Cerebellar nuclear complex (tissue), 1 donor: ENCODE data around the gene DSP.

Experiments
- DNase-seq, 2 experiments: peaks; one replicate each; lab custom pipeline; 2025; lab: John Stamatoyannopoulos, UW

DSP gene, protein sequence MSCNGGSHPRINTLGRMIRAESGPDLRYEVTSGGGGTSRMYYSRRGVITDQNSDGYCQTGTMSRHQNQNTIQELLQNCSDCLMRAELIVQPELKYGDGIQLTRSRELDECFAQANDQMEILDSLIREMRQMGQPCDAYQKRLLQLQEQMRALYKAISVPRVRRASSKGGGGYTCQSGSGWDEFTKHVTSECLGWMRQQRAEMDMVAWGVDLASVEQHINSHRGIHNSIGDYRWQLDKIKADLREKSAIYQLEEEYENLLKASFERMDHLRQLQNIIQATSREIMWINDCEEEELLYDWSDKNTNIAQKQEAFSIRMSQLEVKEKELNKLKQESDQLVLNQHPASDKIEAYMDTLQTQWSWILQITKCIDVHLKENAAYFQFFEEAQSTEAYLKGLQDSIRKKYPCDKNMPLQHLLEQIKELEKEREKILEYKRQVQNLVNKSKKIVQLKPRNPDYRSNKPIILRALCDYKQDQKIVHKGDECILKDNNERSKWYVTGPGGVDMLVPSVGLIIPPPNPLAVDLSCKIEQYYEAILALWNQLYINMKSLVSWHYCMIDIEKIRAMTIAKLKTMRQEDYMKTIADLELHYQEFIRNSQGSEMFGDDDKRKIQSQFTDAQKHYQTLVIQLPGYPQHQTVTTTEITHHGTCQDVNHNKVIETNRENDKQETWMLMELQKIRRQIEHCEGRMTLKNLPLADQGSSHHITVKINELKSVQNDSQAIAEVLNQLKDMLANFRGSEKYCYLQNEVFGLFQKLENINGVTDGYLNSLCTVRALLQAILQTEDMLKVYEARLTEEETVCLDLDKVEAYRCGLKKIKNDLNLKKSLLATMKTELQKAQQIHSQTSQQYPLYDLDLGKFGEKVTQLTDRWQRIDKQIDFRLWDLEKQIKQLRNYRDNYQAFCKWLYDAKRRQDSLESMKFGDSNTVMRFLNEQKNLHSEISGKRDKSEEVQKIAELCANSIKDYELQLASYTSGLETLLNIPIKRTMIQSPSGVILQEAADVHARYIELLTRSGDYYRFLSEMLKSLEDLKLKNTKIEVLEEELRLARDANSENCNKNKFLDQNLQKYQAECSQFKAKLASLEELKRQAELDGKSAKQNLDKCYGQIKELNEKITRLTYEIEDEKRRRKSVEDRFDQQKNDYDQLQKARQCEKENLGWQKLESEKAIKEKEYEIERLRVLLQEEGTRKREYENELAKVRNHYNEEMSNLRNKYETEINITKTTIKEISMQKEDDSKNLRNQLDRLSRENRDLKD (N-terminal part only)

DNA sequence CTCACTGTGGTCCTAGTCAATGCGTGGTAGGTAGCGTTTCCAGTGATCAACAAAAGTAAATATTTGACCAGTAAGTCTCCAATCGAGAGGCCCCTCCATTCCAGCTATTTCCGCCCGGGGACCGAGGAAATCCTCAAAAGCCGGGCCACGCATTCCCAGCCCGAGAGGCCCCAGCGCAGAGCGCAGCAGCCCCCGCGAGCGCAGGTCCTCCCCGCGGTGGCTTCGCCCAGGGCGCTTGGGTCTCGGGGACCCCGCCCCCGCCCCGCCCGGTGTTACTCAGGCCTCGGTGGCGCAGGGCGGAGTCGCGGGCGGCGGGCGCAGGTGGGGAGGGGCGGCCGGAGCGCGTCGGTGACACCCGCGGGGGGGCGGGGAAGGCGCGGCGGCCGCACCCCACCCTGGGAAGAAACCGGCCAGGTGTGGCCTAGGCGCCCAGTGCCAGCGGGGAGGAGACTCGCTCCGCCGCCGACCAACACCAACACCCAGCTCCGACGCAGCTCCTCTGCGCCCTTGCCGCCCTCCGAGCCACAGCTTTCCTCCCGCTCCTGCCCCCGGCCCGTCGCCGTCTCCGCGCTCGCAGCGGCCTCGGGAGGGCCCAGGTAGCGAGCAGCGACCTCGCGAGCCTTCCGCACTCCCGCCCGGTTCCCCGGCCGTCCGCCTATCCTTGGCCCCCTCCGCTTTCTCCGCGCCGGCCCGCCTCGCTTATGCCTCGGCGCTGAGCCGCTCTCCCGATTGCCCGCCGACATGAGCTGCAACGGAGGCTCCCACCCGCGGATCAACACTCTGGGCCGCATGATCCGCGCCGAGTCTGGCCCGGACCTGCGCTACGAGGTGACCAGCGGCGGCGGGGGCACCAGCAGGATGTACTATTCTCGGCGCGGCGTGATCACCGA lies at the start of gene DSP:
DSP (plus strand) TSS at position 497 of the 890 bp plus-strand sequence; CDS start at position 742, 245 bp downstream.
- no peak for DNase-seq

DNA sequence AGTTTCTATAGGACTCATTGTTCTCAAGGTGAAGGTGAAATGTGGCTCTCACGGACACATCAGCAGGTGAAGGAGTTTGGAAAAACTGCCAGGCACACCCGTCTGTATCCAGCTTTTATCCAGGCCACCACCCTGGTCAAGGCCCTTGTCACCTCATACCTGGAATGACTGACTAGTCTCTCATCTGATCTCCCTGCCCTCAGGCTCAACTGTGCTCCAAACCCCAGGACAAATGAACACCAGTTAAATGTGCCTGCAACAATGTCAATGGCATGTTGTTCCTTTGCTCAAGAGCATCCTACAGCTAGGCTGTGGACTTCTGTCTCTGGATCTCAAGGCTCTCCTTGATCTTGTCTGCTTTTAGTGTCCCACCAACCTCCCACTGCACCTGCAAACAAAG lies 47.6 kb upstream of the DSP start:
- DNase-seq: no peak

DNA sequence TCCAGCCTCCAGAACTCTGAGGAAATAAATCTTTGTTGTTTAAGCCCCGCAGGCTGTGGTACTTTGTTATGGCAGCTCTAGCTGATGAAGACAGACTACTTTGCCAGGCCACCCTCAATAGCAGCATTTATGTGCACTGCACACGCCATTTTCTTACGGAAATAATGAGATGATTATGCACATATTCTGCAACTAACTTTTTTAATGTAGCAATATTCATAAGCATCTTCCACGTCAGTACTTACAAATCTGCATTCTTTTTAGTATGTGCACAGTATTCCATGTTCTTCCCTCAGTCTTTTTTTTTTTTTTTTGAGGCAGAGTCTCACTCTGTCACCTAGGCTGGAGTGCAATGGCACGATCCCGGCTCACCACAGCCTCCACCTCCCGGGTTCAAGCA lies 46.8 kb upstream of the DSP start:
- DNase-seq: no peak

DNA sequence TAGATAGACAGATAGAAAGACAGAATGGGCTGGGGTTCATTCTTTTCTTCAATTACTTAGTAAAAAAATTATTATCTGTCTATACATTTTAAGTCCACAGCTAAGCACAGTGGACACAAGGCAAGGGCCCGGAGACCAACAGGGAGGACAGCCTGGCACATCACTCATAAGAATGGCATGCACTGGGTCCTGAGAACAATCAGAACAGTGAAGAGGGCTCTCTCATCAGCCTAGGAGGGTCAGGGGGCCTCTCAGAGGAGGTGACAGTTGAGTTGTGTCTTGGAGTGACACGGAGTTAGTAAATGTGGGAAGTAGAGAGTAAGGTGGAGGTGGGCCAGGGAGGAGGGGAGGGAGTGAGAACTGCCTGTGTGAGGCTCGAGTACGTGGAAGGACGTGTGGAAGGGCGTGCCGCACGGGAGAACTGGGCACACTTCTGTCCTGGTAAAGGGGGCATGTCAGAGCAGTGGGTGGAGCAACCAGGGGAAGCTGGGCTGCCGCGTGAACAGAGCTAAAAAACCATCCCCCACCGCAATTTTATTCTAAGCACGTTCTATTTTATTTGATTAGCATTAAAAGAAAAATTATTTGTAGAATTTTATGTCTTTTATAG lies 45.1 kb upstream of the DSP start:
- no peak for DNase-seq

DNA sequence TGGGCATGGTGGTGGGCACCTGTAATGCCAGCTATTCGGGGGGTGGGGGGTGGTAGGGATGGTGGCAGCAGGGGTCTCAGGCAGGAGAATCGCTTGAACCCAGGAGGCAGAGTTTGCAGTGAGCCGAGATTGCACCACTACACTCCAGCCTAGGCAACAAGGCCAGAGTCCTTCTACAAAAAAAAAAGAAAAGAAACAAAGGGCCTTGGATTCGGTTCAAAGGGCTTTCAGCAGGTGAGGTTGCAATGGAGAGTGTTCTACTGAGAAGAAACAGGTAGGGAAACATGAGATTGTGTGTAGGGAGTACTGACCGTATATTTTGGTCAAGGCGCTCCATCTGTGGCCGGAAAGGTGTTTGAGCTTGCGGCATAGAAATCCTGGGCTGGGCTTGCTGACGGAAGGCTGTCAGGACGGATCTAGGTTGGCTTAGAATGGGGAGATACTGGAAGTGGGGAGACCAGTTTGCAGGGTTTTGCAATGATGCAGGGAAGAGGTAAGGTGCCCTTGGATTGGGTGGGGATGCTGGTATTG lies 40.7 kb upstream of the DSP start:
- DNase-seq: no peak

DNA sequence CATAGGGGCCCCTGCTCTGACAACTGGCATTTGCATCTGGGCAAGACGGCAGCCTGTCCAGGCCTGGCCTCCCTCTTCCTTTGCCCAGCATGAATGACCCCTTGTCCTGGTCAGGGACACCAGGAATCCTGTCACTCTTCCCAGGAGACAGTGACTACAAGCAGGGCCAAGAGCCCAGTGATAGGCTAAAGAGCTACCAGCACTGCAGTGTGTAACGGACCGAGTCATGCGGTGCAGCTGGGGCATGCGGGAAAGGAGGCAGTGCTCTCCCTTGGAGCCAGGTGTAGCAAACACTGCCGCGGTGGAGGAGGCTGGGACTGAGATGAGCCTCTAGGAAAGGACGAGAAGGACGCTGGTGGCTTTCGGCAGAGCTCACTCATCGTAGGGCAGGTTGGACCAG lies 38.7 kb upstream of the DSP start:
- DNase-seq: no peak

DNA sequence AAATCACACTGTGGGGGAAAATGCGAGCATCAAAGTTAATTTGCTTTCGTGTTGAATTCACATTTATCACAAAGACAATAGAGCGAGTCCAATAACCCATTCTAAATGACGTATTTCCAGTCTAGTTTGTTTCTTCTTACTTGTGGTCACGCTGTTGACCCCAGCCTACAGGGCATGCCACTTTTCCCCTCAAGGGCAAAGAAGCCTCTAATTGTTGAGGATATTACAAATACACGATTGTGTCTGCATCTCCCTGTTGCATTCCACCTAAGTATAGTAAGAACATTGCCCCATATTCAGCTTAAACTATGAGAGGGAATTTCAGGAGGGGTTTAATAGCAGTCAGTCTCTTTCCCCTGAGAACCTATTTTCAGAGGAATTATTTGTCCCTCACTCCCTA lies 37.4 kb upstream of the DSP start:
- DNase-seq: no peak

DNA sequence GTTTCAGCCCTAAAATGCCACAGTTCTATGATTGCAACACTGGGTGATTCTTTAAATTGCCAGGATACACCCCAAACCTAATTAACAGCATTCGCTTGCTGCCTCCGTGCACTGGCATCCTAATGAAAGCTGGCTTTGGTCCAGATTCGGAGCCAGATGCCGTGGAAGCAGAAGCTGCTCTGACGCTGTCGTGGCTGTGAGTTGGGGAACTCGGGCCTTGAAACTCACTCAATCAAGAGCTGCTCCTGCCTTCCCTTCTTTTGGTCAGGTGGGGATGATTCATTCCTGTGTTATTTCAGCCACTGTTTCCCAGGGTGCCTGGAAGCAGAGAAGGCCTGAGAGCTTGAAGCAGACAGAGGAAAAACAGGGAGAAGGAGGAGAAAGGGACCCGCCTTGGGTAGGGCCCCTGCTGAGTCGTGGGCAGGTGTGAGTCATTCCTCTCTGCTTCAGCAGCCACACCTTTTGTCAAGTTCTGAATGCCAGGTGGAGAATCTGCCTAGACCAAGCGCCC lies 36.2 kb upstream of the DSP start:
- DNase-seq: no peak

DNA sequence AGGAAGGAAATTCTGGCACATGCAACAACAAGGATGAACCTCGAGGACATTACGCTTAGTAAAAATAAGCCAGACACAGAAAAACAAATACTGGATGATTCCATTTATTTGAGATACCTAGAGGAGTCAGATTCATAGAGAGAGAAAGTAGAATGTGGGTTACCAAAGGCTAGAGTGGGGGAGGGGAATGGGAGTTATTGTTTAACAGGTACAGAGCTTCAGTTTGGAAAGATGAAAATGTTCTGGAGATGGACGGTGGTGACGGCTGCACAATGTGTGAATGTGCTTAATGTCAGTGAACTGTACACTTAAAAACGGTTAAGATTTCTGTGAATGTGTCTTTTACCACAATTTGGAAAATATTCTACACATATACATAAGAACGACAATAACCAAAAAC lies 33.9 kb upstream of the DSP start:
- no peak for DNase-seq

DNA sequence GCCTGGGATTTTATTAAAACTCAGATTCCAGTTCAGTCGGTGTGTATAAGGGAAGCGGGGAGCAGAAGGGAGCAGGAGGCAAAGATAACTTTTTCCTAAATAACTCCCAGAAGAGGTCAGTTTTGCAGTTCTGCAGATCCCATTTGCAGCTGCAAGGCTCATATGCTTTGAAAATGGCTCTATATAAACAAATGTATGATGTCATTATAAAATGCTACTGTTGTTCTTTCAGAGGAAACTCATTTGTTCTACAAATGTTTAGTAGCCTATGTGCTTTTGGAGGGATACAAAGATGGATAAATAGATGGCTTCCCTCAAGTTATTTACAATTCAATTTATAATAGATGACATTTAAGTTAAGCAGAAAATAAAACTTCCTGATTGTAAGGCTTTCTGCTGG lies 29.2 kb upstream of the DSP start:
- no peak for DNase-seq

DNA sequence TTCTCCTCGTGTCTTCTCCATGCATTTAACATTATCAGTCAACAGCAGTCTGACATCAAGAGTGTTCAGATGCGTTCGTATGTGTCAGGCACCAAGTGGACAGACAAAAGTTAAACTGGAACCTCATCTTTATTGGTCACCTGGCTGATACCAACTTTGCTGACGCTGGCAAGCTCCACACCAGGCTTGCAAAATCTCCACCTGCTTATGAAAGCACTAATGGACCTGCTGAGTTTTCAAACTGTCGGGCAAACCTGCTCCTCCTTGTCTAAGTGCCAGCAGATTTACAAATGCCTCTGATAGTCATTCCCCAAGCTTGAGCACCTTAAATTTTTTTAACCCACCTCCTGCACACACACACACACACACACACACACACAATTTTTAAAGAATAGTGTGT lies 27.9 kb upstream of the DSP start:
- DNase-seq: no peak

DNA sequence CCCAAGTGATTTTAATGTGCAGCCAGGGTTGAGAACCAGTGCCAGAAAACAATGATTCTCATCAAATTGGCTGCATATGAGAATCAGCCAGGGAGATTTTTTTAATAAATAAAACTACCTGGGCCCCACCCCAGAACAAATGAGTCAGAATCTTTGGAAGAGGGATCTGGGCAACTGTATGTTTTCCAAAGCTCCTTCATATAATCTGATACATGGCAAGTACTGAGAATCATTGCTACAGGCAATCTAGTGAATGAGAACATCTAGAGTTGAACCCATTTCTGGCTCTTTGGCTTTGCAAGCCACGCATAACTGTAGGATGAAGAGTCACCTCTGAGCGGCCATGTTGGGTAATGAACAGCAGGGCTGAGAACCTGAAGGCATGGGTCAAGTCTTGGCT lies 26.1 kb upstream of the DSP start:
- DNase-seq: no peak

DNA sequence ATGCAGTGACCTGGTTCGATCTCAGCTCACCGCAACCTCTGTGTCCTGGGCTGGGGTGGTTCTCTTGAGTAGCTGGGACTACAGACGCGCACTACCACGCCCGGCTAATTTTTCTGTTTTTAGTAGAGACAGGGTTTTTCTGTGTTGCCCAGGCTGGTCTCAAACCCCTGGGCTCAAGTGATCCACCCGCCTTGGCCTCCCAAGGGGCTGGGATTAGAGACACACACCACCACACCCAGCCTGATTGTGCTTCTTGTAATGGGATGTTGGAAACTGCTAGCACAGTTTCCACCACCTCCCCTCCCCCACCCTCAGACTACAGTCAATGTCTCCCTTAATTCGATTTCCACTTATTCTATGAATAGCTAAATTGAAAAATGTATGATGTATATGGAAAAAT lies 22.6 kb upstream of the DSP start:
- DNase-seq: no peak

DNA sequence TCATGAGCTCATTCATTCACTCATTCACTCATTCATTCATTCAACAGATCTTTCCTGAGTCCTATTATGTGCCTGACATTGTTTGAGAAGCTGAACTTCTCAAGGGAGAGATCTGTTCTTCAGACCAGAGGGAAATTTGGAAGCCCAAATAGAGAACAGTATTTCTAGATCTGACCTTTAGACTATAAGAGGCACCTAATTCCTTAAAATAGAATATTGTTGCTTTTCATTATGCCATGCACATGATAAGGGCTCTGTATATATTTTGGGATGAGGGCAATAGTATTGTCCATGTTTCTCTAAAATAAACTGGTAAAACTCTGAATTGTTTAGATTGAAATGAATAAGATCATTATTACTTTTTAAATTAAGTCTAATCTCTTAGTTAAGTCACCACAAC lies 18.6 kb upstream of the DSP start:
- DNase-seq: no peak

DNA sequence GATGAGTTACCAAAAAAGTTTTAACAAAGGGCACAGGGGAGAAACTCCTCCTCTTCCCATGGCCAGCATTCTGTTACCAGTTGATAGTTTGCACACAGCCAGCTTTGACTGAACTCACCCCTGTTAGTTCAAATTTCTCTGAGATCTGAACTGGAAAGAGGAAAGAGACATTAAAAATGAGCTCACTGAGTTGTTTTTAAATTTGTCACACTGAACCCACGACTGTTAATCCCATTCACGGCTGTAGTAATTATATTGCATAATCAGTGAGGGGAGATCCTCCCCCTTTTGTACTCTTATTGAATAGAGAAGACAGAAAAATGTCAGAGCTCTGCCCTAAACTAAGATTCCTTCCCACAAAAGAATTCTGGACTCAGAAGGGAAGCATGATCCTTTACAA lies 17.5 kb upstream of the DSP start:
- no peak for DNase-seq

DNA sequence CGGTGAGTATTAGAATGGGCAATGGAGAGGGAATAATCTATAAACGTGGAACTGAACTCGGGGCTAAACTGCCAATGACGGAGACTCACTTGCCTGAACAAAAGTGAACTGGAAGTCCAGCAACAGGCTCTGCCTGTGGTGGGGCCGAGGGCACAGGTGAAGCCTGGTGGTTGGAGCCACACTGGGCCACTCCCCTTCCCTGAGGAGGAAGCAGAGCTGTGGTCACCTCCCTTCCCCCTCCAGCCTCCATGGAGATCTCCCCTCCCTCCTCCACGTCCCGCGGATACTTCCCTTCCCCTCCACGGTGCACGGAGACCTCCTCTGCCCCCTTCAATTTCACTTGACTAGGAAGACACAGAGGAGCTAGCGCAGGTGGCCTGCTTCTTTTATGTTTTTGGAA lies 14.7 kb upstream of the DSP start:
- no peak for DNase-seq

DNA sequence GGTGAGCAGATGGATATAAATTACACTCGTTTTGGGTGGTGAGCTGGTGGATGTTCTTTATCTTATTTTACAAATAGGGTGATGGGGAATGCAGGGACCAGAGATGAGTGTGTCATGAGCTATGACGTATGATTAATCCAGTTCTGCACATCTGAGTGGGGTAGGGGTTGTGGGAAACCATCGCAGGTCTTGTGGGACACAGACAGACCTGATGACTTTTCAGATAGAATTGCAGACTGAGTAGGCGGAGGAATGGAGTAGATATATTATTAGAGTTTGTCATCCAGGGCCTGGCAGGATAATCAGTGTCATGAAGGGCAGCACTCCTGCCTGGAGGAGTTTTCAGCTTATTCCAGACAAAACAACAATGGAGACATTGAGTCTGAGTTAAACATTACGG lies 12.9 kb upstream of the DSP start:
- DNase-seq: no peak

DNA sequence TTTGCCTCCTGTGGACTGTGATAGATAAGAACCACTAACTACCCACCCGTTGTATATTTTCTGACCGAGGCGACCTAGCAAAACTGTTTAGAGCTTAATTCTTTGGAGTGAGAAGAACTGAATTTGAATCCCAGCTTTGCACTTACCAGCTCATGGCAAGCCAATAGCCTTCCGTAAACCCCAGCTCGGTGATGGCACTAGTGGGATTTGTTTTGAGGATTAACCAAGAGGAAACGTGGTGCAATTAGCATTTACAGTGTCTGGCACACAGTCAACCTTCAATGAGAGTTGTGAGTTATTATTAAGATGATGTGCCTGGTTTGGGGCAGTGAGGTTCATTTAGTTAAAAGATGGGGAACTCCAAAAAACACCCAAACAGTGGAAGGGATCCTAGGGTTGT lies 12.3 kb upstream of the DSP start:
- DNase-seq: no peak

DNA sequence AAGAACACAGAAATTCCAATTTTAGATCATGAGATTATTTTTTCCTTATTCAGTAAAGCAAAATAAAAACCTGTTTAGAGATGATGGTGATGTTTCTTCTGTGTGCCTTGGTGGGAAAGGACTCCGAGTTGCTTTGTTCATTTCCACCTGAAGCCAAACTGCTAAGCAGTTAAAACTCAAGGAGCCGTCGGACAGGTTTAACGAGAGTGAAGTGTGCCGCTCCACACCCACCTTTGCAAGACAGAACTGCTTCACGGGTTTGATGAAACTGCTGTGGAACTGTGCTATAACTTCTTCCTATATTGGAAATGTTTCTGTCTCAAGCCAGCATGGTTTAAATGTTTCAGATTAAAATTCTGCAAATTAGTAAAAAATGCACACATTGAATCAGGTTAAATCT lies 9.2 kb upstream of the DSP start:
- no peak for DNase-seq

DNA sequence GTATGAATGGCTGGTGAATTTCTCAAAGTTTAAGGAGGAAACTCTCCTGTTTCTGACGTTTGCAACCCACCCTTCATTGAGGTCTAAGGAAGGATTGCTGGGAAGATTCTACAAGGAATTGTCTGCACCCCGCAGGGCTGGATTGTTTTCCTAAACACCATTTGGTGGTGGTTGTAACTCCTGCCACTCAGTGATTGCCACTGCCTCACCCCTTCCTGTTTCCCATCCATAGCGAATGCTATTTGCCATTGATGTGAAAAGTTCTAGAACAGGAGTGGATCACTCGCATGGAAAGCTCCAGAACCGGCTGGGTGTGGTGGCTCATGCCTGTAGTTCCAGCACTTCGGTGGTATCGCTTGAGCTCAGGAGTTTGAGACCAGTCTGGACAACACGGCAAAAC lies 8.7 kb upstream of the DSP start:
- DNase-seq: no peak

DNA sequence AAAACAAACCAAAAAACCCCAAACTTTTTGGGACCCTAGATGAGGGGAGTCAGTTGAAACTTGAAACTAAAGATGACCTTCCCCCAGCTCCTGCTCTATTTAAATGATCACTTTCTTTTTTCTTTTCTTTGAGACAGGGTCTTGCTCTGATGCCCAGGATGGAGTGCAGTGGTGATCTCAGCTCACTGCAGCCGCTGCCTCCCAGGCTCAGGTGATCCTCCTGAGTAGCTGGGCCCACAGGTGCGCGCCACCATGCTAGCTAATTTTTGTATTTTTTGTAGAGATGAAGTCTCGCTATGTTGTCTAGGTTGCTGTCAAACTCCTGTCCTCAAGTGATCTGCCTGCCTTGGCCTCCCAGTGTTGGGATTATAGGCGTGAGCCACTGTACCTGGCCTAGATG lies 7.3 kb upstream of the DSP start:
- DNase-seq: no peak
